NCI-H2196 treated with DMSO at 0.1 percent for 48 hours (cell line): ENCODE results near the gene SLCO1A2.
"Not testable (repeated sequence)": the region's sequence is repeated elsewhere in the genome, so short reads cannot be mapped to it uniquely, and the experiment has no call there.

Source experiments
- DNase-seq: peaks from one replicate; lab custom pipeline; 2025; ENCODE audit not compliant: unreplicated experiment; lab: John Stamatoyannopoulos, UW

Gene SLCO1A2

GRCh38 chr12:21334771-21335325 is at the start of gene SLCO1A2:
TSS of gene SLCO1A2 (minus strand) at chr12:21334917. CDS start at chr12:21334647, 270 bp downstream.
- no peak for DNase-seq

DNA sequence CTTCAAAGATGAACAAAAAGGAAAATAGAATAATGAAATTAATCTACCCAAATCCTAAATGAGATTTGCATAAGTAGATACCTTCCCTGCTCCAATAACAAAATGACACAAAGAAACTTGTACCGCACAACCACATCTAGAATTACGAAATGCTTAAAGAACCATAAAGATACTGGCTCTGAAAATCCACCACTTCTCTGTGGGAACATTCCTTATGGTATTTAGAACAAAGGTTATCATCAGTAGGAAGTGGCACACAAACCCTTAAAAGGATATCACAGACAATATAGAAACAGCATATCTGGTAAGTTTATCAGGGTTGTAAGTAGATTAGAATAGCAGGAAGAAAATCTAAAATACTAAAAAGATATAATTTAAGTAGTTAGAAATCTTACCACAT is 49.5 kb upstream of the SLCO1A2 start:
- DNase-seq, result no peak

DNA sequence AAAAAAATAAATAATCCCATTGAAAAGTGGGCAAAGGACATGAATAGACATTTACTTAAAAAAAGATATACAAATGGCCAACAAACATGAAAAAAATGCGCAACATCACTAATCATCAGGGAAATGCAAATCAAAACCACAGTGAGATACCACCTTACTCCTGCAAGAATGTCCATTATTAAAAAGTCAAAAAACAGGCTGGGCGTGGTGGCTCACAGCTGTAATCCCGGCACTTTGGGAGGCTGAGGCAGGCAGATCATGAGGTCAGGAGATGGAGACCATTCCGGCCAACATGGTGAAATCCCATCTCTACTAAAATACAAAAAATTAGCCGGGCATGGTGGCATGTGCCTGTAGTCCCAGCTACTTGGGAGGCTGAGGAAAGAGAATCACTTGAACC is 46.6 kb upstream of the SLCO1A2 start:
- DNase-seq, result not testable (repeated sequence)

- DNase-seq, result no peak
These were observed 44.5 kb upstream of the SLCO1A2 start for GRCh38 chr12:21379218-21379617.

GRCh38 chr12:21372602-21373001 is 37.9 kb upstream of the SLCO1A2 start, which contains the start of gene IAPP:
TSS of gene IAPP (plus strand) at chr12:21372902. CDS start at chr12:21373352, 450 bp downstream.
- DNase-seq, result no peak

GRCh38 chr12:21370845-21371449 is 36.2 kb upstream of the SLCO1A2 start:
- no peak for DNase-seq

DNA sequence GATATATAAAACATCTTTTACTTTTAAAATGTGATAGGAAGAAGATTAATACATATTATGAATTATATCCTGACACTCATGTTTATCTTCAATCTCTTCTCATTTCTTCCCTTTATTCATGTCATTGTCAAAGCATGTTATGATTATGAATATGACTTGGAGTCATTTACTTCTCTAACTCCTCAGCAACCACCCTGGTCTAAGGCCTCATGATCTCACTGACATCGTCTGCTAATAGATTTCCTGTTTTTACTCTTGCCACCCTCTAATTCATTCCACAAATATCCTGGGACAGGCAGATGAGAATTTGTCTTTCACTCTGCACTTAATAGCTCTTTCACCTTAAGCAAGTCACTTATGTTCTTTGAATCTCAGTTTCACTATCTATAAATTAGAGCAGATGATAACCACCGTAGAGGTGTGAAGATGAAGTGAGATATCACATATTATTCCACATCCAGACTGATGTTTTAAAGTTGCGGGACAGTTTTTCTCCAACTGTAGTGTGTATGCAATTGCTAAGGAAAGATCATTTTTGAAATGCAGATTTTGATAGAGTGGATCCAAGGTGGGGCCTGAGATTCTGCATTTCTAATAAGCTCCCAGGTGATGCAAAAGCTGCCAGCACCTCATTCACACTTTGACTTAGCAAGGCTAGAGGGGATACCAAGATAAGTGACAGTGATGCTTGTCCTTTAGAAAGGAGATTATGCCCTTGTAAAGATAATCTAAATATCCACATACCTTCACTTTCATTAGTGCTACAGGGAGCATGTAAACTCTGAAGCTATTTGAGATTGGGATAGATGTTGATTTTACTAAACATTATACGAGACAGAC is 34.6 kb upstream of the SLCO1A2 start:
- DNase-seq, result no peak

- not testable (repeated sequence) for DNase-seq
These were observed 25.9 kb upstream of the SLCO1A2 start for GRCh38 chr12:21360632-21361031.

DNA sequence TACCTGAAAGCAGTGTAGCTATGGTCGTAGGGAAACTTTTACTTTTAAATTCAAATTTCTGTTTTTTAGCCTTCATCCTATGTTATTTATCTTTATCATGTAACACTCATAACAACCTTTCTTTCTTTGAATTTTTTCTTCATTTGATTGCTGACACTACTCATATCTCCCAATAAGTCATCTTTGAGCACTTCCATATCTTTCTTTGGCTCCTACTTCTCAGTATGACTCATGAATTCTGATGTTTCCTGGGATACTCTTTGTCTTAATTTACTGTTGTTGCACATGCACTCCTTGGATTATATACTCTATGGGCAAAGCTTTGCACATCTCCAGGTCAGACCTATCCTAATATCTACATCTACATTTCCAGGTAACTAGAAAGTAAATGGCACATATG is 19.9 kb upstream of the SLCO1A2 start:
- DNase-seq, result no peak

DNA sequence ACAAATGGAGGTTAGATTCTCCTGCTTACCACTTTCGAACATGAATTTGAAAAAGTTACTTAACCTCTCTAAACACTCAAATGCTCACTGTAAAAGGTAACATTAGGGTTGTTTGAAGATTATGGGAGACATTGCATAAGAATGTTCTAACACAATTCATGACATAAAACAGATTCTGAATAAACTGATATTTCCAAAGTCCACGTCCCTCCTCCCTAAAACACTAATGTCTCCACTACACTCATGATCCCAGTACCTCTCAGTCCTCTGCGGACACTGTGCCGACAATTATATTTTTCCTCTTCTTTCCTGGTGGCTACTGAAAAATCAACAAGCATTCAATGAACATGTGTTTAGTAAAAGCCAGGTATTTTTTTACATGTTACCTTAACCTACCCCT is 19.2 kb upstream of the SLCO1A2 start:
- no peak for DNase-seq

GRCh38 chr12:21353487-21353886 is 18.8 kb upstream of the SLCO1A2 start:
- DNase-seq, result no peak

- no peak for DNase-seq
These were observed 16.3 kb upstream of the SLCO1A2 start for GRCh38 chr12:21350975-21351374.

DNA sequence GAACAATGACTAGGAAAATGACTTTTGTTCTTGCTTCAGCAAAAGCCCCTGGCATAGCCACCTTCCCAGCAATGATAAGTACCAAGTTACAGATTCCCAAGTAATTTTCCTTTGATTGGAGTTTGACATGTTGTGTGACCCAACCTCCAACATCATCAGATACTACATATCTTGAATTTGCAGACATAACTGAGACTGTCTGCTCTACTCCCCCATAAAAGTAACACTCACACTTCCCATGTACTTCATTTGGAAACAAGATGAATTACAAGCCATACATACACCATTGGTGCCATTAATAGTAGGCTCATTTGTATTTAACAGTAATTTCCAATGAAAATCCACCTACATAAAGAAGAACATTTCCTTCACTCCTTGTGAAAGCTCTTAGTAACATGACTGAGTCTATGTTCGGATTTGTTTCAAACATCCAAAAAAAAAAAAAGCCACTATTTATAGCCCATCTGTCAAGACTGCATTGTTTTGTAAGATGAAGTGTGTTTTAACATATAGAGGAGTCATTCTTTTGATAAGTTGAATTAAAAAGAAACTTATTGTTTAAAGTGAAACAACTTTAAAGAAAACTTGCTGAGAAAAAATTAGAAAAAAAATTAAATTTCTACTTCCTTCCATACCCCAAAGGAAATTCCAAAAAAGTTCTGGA is 12.0 kb upstream of the SLCO1A2 start:
- no peak for DNase-seq

DNA sequence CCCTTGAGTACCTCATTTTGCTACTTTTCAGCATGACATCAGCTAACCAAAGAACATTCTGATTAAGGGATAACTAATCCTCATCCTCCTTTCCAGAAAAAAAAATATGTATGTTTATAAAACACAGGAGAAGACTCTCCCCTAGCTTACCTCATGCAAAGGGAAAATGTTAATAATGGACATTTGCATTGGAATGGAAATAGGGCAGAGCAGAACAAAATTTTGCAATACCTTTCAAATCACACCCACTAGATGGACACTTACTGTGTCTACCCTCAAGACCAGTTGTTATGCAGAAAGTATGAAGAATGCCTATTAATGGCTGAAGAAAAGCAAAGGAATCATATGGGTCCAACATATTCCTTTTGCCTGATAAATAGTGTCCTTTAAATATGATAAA is 8.9 kb upstream of the SLCO1A2 start:
- DNase-seq, result no peak

GRCh38 chr12:21341769-21342168 is 7.1 kb upstream of the SLCO1A2 start:
- no peak for DNase-seq

GRCh38 chr12:21340403-21340802 is 5.7 kb upstream of the SLCO1A2 start:
- DNase-seq, result no peak

DNA sequence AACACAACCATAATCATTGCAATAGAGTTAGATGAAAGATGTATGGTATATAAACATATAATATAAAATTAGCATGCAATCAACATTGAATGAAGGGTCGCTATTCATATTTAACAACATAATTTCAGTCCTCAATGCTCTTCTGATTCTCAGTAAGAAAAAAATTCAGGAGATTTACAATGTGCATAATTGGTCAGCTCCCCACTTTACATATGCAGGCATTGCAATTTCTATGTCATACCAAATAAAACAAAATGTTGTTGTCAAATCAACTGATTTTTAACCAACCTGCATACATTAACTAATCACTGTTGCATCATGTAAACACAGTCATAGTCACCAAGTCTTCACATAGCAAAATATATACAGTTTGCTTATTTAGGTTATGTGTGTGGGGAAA is 5.2 kb upstream of the SLCO1A2 start:
- no peak for DNase-seq

DNA sequence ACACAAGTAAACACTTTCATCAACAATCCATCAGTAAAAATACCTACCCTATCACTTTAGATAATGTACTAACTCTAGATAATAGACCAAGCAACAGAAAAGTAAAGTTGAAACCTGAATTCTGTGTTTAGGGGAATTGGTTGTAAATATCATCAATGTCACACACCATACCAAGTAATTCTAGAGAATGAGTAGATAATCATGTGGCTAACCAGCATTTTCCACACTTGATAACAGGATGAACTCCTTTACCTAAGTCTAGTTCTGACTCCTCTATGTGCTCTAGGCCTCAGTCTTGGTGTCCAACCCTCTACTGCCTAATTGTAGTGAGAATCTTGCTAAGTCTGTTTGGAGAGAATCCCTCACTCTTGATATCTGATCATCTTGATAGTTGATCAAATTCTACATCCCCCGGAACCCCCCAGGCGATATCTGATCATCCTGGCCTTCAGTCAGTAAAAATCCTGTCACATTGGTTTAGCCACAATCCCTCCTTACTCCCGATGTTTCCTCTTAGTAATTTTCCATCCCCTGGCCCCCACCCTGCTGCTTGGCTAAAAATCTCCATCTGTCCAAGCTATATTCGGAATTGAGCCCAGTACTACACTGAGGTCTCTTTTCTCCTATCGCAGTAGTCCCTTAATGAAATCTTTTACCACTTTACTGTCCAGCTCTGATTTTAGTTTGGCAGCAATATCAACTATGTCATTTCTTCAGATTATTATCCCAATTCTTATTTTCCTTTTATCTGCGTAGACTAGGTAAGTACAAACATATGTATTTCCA is 3.4 kb upstream of the SLCO1A2 start:
- no peak for DNase-seq

- no peak for DNase-seq
These were observed 2.7 kb upstream of the SLCO1A2 start for GRCh38 chr12:21337453-21337852.

- no peak for DNase-seq
These were observed 1.9 kb upstream of the SLCO1A2 start for GRCh38 chr12:21336656-21337055.
